MM.1S (cell line): Measurements from ENCODE around the gene TDRD6.

Source experiments
- CTCF ChIP-seq: fragments of 300-600 bp; sonication (generic); IDR thresholded peaks from 2 replicates; pipeline ENCODE4 v1.5.1; 2016; ENCODE audit warnings: antibody characterized with exemption, low read length, mixed read lengths
- EZH2 ChIP-seq: fragments of 300-600 bp; sonication (generic); optimal IDR thresholded peaks from 2 replicates; pipeline ENCODE3; 2017; ENCODE audit warnings: low read depth, mild to moderate bottlenecking, antibody characterized with exemption, low read length, mixed read lengths
- EZH2phosphoT487 ChIP-seq: fragments of 300-600 bp; sonication (generic); IDR thresholded peaks from 2 replicates; pipeline ENCODE4 v1.6.1; 2018; ENCODE audit warnings: antibody characterized with exemption, low read length

GRCh38 chr6:46736906-46737305 lies 49.2 kb downstream of the TDRD6 start:
- TF ChIP-seq CTCF (no peak), EZH2 (no peak), EZH2phosphoT487 (no peak)
